ENCODE data around the gene CELSR2. TPM values are rescaled to one million over a fixed set of nuclear protein-coding genes. Genes with fewer than 3 reads are reported as not detected.

Gene CELSR2, protein sequence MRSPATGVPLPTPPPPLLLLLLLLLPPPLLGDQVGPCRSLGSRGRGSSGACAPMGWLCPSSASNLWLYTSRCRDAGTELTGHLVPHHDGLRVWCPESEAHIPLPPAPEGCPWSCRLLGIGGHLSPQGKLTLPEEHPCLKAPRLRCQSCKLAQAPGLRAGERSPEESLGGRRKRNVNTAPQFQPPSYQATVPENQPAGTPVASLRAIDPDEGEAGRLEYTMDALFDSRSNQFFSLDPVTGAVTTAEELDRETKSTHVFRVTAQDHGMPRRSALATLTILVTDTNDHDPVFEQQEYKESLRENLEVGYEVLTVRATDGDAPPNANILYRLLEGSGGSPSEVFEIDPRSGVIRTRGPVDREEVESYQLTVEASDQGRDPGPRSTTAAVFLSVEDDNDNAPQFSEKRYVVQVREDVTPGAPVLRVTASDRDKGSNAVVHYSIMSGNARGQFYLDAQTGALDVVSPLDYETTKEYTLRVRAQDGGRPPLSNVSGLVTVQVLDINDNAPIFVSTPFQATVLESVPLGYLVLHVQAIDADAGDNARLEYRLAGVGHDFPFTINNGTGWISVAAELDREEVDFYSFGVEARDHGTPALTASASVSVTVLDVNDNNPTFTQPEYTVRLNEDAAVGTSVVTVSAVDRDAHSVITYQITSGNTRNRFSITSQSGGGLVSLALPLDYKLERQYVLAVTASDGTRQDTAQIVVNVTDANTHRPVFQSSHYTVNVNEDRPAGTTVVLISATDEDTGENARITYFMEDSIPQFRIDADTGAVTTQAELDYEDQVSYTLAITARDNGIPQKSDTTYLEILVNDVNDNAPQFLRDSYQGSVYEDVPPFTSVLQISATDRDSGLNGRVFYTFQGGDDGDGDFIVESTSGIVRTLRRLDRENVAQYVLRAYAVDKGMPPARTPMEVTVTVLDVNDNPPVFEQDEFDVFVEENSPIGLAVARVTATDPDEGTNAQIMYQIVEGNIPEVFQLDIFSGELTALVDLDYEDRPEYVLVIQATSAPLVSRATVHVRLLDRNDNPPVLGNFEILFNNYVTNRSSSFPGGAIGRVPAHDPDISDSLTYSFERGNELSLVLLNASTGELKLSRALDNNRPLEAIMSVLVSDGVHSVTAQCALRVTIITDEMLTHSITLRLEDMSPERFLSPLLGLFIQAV (N-terminal part only)
- 35.2 TPM for total RNA-seq

GRCh38 chr1:109248797-109249629 lies at the start of gene CELSR2:
TSS of gene CELSR2 (plus strand) at chr1:109249539. CDS start at chr1:109250080, 541 bp downstream.

DNA sequence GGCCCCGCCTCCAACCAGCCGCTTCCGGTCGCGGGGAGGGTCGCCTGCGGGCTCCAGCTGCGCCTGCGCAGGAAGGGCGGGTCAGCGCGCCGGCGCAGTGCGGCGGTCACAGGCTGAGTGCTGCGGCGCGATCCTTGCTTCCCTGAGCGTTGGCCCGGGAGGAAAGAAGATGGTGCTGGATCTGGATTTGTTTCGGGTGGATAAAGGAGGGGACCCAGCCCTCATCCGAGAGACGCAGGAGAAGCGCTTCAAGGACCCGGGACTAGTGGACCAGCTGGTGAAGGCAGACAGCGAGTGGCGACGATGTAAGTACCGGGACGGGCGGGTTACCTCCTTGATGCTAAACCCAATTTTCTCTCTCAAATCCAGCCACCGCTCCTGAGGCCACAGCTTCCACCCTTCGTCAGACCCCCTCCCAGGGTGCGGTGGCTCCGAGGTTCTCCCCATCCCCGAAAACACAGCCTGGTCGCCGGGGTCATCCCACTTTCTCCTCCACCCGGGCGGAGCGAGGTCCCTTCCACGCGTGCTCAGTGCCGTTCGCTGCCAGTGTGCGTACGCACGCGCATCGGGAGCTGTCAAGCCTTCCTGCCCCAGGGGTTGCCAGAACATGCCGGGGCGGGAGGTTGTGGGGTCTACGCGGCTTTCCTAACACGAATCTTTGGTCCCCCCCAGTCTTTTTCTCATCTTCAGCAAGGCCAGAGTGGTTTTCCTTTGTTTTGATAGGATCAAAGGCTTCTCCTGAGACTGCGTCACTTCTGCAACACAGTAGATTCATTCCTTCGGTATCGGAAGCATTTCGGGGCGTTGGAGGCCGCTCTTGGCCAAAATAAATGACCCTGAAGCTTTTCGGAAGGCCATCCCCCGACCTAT lies 35.3 kb upstream of the CELSR2 start, which contains the start of gene SARS1:
TSS of gene SARS1 (plus strand) at position 95 of the 870 bp plus-strand sequence. CDS start at position 170, 75 bp downstream.

DNA sequence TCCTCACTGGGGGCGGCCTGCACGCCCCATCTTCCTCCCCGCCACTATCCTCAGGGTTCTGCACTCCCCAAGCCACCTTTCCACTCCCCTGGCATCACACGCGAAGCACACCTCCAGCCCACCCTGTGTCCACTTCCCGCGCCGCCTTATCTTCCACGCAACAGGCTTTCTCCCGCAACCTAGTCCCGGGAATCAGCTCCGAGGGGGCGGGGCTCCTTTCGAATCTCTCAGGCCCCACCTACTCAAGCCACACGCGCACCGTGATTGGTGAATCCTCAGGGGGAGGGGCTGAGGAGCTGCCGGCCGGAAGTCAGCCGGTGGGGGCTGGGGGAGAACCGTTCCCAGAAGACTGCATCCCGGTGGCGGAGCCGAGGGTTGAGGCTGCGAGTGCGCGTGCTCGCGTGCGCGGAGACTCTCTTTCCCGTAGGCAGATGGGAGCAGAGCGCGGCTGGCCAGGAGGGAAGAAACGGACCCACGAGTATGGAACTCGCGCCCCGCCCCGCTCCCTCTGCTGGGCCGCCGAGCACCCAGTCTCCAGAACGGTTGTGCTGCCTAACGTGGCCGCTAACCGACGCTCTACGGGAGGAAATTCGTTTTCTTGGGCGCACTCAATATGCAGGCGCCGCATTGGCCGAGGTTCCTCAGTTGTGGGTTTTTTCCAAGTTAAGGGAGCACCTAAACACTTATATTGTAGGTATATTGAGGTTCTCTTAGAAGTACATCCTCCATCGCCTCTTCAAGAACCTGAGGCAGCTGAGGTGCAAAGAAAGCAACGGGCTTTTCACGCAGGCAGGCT lies 33.8 kb downstream of the CELSR2 start, which contains the start of gene PSRC1:
TSS of gene PSRC1 (minus strand) at position 194 of the 796 bp plus-strand sequence.

GRCh38 chr1:109306832-109307273 lies 57.5 kb downstream of the CELSR2 start, which contains the start of gene MYBPHL:
TSS of gene MYBPHL (minus strand) at chr1:109307011. CDS start at chr1:109306991, 20 bp downstream.

Other genes starting within 250 kb of the CELSR2 start
- gene WDR47, start 207.4 kb upstream of the CELSR2 start, total RNA-seq, result 46.0 TPM
- 46.1 TPM for gene TAF13, start 173.5 kb upstream of the CELSR2 start, total RNA-seq
- gene TMEM167B, start 158.8 kb upstream of the CELSR2 start, total RNA-seq, result 38.5 TPM
- 7.4 TPM for gene ELAPOR1, start 135.4 kb upstream of the CELSR2 start, total RNA-seq
- 142 TPM for gene SARS1, start 35.6 kb upstream of the CELSR2 start, total RNA-seq
- 13.7 TPM for gene PSRC1, start 33.6 kb downstream of the CELSR2 start, total RNA-seq
- gene MYBPHL, start 57.5 kb downstream of the CELSR2 start, total RNA-seq, result 0.55 TPM
- gene SORT1, start 148.4 kb downstream of the CELSR2 start, total RNA-seq, result 46.4 TPM
- gene PSMA5, start 176.9 kb downstream of the CELSR2 start, total RNA-seq, result 23.9 TPM
- 5.3 TPM for gene SYPL2, start 217.0 kb downstream of the CELSR2 start, total RNA-seq
- 9.6 TPM for gene ATXN7L2, start 234.4 kb downstream of the CELSR2 start, total RNA-seq
- gene CYB561D1, start 244.6 kb downstream of the CELSR2 start, total RNA-seq, result 5.6 TPM

Measured in camera-type eye (tissue), 1 donor.